Stimulated activated CD8-positive, alpha-beta memory T cell treated with anti-CD3 and anti-CD28 coated beads, Interleukin-4, amount 100 ng/mL, for 4 hours (primary cell): ENCODE measurements around the gene ZSCAN26.
A peak's percentile ranks its signal among the peaks of the same experiment; 100 is the strongest.

Experiments used
- DNase-seq, 2 donors: peaks; one replicate each; pipeline ENCODE4 v3.0.0-alpha.2; 2020; ENCODE audit warnings: low read depth in 2 of 2, low spot score in 1 of 2

The ZSCAN26 gene

GRCh38 chr6:28266962-28267694 lies at the start of gene ZSCAN26:
ZSCAN26 (plus strand) TSS chr6:28267143; CDS start chr6:28271920, 4,777 bp downstream.
- DNase-seq = peak; percentile 67 to 84

- no peak for DNase-seq
Measured at GRCh38 chr6:28217890-28218289, 49.1 kb upstream of the ZSCAN26 start.

GRCh38 chr6:28218312-28219248 lies 48.4 kb upstream of the ZSCAN26 start:
- no peak for DNase-seq

GRCh38 chr6:28220257-28221133 lies 46.4 kb upstream of the ZSCAN26 start:
- DNase-seq = no peak

- DNase-seq = no peak
Measured at GRCh38 chr6:28224131-28225055, 42.5 kb upstream of the ZSCAN26 start.

- peak in 1 of 2 donors; percentile 17 for DNase-seq
Measured at GRCh38 chr6:28225056-28225834, 41.7 kb upstream of the ZSCAN26 start, which contains the start of gene ZSCAN9. ZSCAN9 (plus strand) TSS chr6:28225275; CDS start chr6:28227085, 1,810 bp downstream.

GRCh38 chr6:28226460-28226859 lies 40.5 kb upstream of the ZSCAN26 start:
- DNase-seq = no peak

GRCh38 chr6:28232785-28233184 lies 34.2 kb upstream of the ZSCAN26 start:
- DNase-seq = no peak

- DNase-seq = no peak
Measured at GRCh38 chr6:28235912-28236452, 31.0 kb upstream of the ZSCAN26 start.

- DNase-seq = no peak
Measured at GRCh38 chr6:28239636-28240035, 27.3 kb upstream of the ZSCAN26 start.

- no peak for DNase-seq
Measured at GRCh38 chr6:28240471-28240870, 26.5 kb upstream of the ZSCAN26 start.

GRCh38 chr6:28243946-28244345 lies 23.0 kb upstream of the ZSCAN26 start:
- DNase-seq = no peak

GRCh38 chr6:28245206-28245941 lies 21.6 kb upstream of the ZSCAN26 start:
- DNase-seq = no peak

GRCh38 chr6:28248916-28249315 lies 18.0 kb upstream of the ZSCAN26 start:
- DNase-seq = no peak

- no peak for DNase-seq
Measured at GRCh38 chr6:28250747-28251146, 16.2 kb upstream of the ZSCAN26 start.

- no peak for DNase-seq
Measured at GRCh38 chr6:28251661-28252008, 15.3 kb upstream of the ZSCAN26 start.

- DNase-seq = peak; percentile 57 to 62
Measured at GRCh38 chr6:28252009-28252975, 14.7 kb upstream of the ZSCAN26 start, which contains the start of gene ZKSCAN4. ZKSCAN4 (minus strand) TSS chr6:28252269; CDS start chr6:28251980, 289 bp downstream.
